Lower leg skin (tissue), 4 donors: Measurements from ENCODE around the gene SHH. TPM values are rescaled to one million over a fixed set of nuclear protein-coding genes. Genes with fewer than 3 reads are reported as not detected.

ENCODE experiments used
- DNase-seq, 2 donors: peaks; one replicate each; pipeline ENCODE4 v3.0.0-alpha.2; 2019; ENCODE audit warnings: low spot score in 2 of 2
- H3K4me3 ChIP-seq: fragments of 200-600 bp; sonication (generic); 2 replicates; pipeline ENCODE4 v1.5.1; 2017; ENCODE audit warnings: mild to moderate bottlenecking, low read depth; ENCODE audit not compliant: poor library complexity, severe bottlenecking
- CTCF ChIP-seq, 3 donors: fragments of 450-650 bp; IDR thresholded peaks; one replicate each; pipeline ENCODE4 v1.5.1; 2016; ENCODE audit warnings: antibody characterized with exemption in 3 of 3, mild to moderate bottlenecking in 3 of 3, moderate library complexity in 2 of 3
- POLR2A ChIP-seq, 2 donors: fragments of 450-650 bp; IDR thresholded peaks; one replicate each; pipeline ENCODE4 v1.6.1; 2016 to 2017; ENCODE audit warnings: antibody characterized with exemption in 2 of 2, mild to moderate bottlenecking in 1 of 2, moderate library complexity in 1 of 2
- WGBS, 2 donors: methylation state at CpG; one replicate each; pipeline ENCODE4 v1.1.5; 2018; 5-methylcytosine and 5-hydroxymethylcytosine counted together
- intact Hi-C: fragments of 100-400 bp; cut with DNase I; formaldehyde crosslinking; loops from one replicate; pipeline ENCODE4 v1.15.0; 2023; ENCODE audit warnings: low total_unique reads
- total RNA-seq, 4 donors: library from RNA; depleted of rRNA; stranded (reverse); fragments of >200 nt; gene quantifications; one replicate each; pipeline ENCODE4 v1.1.0, GENCODE V29; 2016

Gene SHH
- total RNA-seq, 4 donors from 2014 or later, result not detected

GRCh38 chr7:155857141-155857540, 44.9 kb upstream of the SHH start:
- 78 to 88% methylated on average over 3 of the region's 3 CpGs for WGBS, 2 donors
- no peak overlapping the region for H3K4me3 ChIP-seq
- intact Hi-C loops, result no loop called here
- DNase-seq, result peak in 1 of 2 donors; percentile 12
- TF ChIP-seq CTCF (IDR thresholded peaks at IDR 0.05), result no peak
- no peak for TF ChIP-seq POLR2A (IDR thresholded peaks at IDR 0.05)

GRCh38 chr7:155856656-155857055, 44.4 kb upstream of the SHH start:
- TF ChIP-seq POLR2A (IDR thresholded peaks at IDR 0.05) (no peak), CTCF (IDR thresholded peaks at IDR 0.05) (no peak)
- H3K4me3 ChIP-seq, result no peak overlapping the region
- DNase-seq, result peak in 1 of 2 donors; percentile 39
- intact Hi-C loops, result no loop called here
- 77 to 88% methylated on average over 3 of the region's 3 CpGs for WGBS, 2 donors

GRCh38 chr7:155852426-155853301, 40.4 kb upstream of the SHH start:
- intact Hi-C loops, result no loop called here
- TF ChIP-seq POLR2A (IDR thresholded peaks at IDR 0.05) (no peak), CTCF (IDR thresholded peaks at IDR 0.05) (no peak)
- WGBS, 2 donors, result 83 to 88% methylated on average over 5 of the region's 5 CpGs
- H3K4me3 ChIP-seq, result no peak overlapping the region
- DNase-seq, result peak in 1 of 2 donors; percentile 67

GRCh38 chr7:155851892-155852291, 39.6 kb upstream of the SHH start:
- no peak overlapping the region for H3K4me3 ChIP-seq
- TF ChIP-seq CTCF (IDR thresholded peaks at IDR 0.05) (no peak), POLR2A (IDR thresholded peaks at IDR 0.05) (no peak)
- peak in 1 of 2 donors; percentile 80 for DNase-seq
- intact Hi-C loops, result no loop called here
- 55 to 73% methylated on average over 5 of the region's 5 CpGs for WGBS, 2 donors

GRCh38 chr7:155850766-155851678, 38.8 kb upstream of the SHH start:
- DNase-seq, result peak in 1 of 2 donors; percentile 25
- WGBS, 2 donors, result 72 to 74% methylated on average over 22 of the region's 22 CpGs

More at GRCh38 chr7:155850766-155851678, 38.8 kb upstream of the SHH start:
- intact Hi-C loops, result no loop called here
- no peak overlapping the region for H3K4me3 ChIP-seq
- TF ChIP-seq POLR2A (IDR thresholded peaks at IDR 0.05) (no peak), CTCF (IDR thresholded peaks at IDR 0.05) (no peak)
